H9 (cell line): ENCODE results near the gene LRRC14B. TPM values are rescaled to one million over a fixed set of nuclear protein-coding genes. Genes with fewer than 3 reads are reported as not detected.

Experiments used
- DNase-seq: peaks from one replicate; pipeline ENCODE4 v3.0.0-alpha.2; 2017
- H2AFZ ChIP-seq: one replicate; pipeline ENCODE4 v1.6.1; 2013; ENCODE audit warnings: mild to moderate bottlenecking, low read length, control low read depth, moderate library complexity
- H2AK5ac ChIP-seq: 2 replicates; pipeline ENCODE4 v1.6.1; 2013; ENCODE audit warnings: low read length, control low read depth, mixed read lengths; ENCODE audit not compliant: insufficient read length
- H2BK120ac ChIP-seq: one replicate; pipeline ENCODE4 v1.6.1; 2013; ENCODE audit warnings: low read depth, mild to moderate bottlenecking, low read length, control low read depth, inconsistent platforms; ENCODE audit not compliant: poor library complexity, severe bottlenecking
- H2BK12ac ChIP-seq: 2 replicates; pipeline ENCODE4 v1.6.1; 2013; ENCODE audit warnings: low read length, control low read depth, mixed read lengths, low read depth; ENCODE audit not compliant: insufficient read length
- H2BK15ac ChIP-seq: 2 replicates; pipeline ENCODE4 v1.6.1; 2013; ENCODE audit warnings: low read depth, low read length, control low read depth
- H2BK20ac ChIP-seq: one replicate; pipeline ENCODE4 v1.6.1; 2013; ENCODE audit warnings: low read depth, mild to moderate bottlenecking, low read length, control low read depth, inconsistent platforms; ENCODE audit not compliant: poor library complexity, severe bottlenecking
- H2BK5ac ChIP-seq: 2 replicates; pipeline ENCODE4 v1.6.1; 2013; ENCODE audit warnings: low read length, control low read depth, mixed read lengths; ENCODE audit not compliant: insufficient read length
- H3K14ac ChIP-seq: 2 replicates; pipeline ENCODE4 v1.6.1; 2013; ENCODE audit warnings: low read length, control low read depth; ENCODE audit not compliant: insufficient read depth
- H3K18ac ChIP-seq: 2 replicates; pipeline ENCODE4 v1.6.1; 2013; ENCODE audit warnings: low read depth, mild to moderate bottlenecking, mixed read lengths, low read length, control low read depth; ENCODE audit not compliant: insufficient read length
- H3K23ac ChIP-seq: 2 replicates; pipeline ENCODE4 v1.6.1; 2013; ENCODE audit warnings: low read length, control low read depth, mixed read lengths, low read depth; ENCODE audit not compliant: insufficient read length
- H3K23me2 ChIP-seq: 2 replicates; pipeline ENCODE4 v1.6.1; 2013; ENCODE audit warnings: low read depth, mild to moderate bottlenecking, mixed read lengths, low read length, control low read depth; ENCODE audit not compliant: insufficient read length, poor library complexity, severe bottlenecking
- H3K27ac ChIP-seq: 2 replicates; pipeline ENCODE4 v1.5.1; 2013; ENCODE audit warnings: low read length, control low read depth, mixed read lengths, low read depth; ENCODE audit not compliant: insufficient read length
- H3K27me3 ChIP-seq: 2 replicates; pipeline ENCODE4 v1.6.1; 2013; ENCODE audit warnings: low read length, control low read depth, inconsistent platforms; ENCODE audit not compliant: insufficient read depth
- H3K4ac ChIP-seq: 2 replicates; pipeline ENCODE4 v1.6.1; 2013; ENCODE audit warnings: low read depth, mild to moderate bottlenecking, control low read depth, inconsistent platforms, low read length, moderate library complexity
- H3K4me1 ChIP-seq: 2 replicates; pipeline ENCODE4 v1.6.1; 2013; ENCODE audit warnings: low read length, control low read depth, inconsistent platforms; ENCODE audit not compliant: insufficient read depth
- H3K4me2 ChIP-seq: 2 replicates; pipeline ENCODE4 v1.6.1; 2013; ENCODE audit warnings: low read length, control low read depth, mixed read lengths; ENCODE audit not compliant: insufficient read length, insufficient read depth
- H3K56ac ChIP-seq: 2 replicates; pipeline ENCODE4 v1.6.1; 2013; ENCODE audit warnings: low read depth, mild to moderate bottlenecking, mixed read lengths, low read length, control low read depth; ENCODE audit not compliant: insufficient read length
- H3K79me1 ChIP-seq: 2 replicates; pipeline ENCODE4 v1.6.1; 2013; ENCODE audit warnings: low read depth, mild to moderate bottlenecking, moderate library complexity, low read length, control low read depth, inconsistent platforms; ENCODE audit not compliant: insufficient read depth, poor library complexity, severe bottlenecking
- H3K79me2 ChIP-seq: 2 replicates; pipeline ENCODE4 v1.6.1; 2013; ENCODE audit warnings: low read length, control low read depth, inconsistent platforms; ENCODE audit not compliant: insufficient read depth
- H3K9ac ChIP-seq: 2 replicates; pipeline ENCODE4 v1.6.1; 2013; ENCODE audit warnings: low read length, control low read depth, mixed read lengths; ENCODE audit not compliant: insufficient read length; ENCODE audit errors: extremely low read depth
- H3K9me3 ChIP-seq: one replicate; pipeline ENCODE4 v1.6.1; 2013; ENCODE audit warnings: low read depth, low read length, inconsistent platforms; ENCODE audit not compliant: control insufficient read depth
- H3T11ph ChIP-seq: one replicate; pipeline ENCODE4 v1.6.1; 2013; ENCODE audit warnings: mild to moderate bottlenecking, low read length, control low read depth, inconsistent platforms
- H4K20me1 ChIP-seq: one replicate; pipeline ENCODE4 v1.6.1; 2013; ENCODE audit not compliant: control insufficient read depth, insufficient read length, insufficient read depth
- H4K5ac ChIP-seq: 2 replicates; pipeline ENCODE4 v1.6.1; 2013; ENCODE audit warnings: low read depth, mild to moderate bottlenecking, mixed read lengths, low read length, control low read depth; ENCODE audit not compliant: insufficient read length
- H4K8ac ChIP-seq: replicated peaks from 2 replicates; pipeline ENCODE4 v1.6.1; 2013; ENCODE audit warnings: low read length, control low read depth, mixed read lengths, low read depth; ENCODE audit not compliant: insufficient read length
- H4K91ac ChIP-seq: 2 replicates; pipeline ENCODE4 v1.6.1; 2013; ENCODE audit warnings: low read depth, mild to moderate bottlenecking, moderate library complexity, mixed read lengths, low read length, control low read depth; ENCODE audit not compliant: insufficient read length
- H3K27ac Mint-ChIP-seq, 3 experiments: 2 replicates in 2 of 3; 3 replicates in 1 of 3; pipeline ENCODE4 v1.8.0; 2020 to 2021; ENCODE audit warnings: mixed read lengths in 3 of 3, mild to moderate bottlenecking in 1 of 3, moderate library complexity in 1 of 3
- H3K27me3 Mint-ChIP-seq: 2 replicates; pipeline ENCODE4 v1.8.0; 2021; ENCODE audit warnings: low read depth, mild to moderate bottlenecking, moderate library complexity, mixed read lengths
- H3K36me3 Mint-ChIP-seq, 3 experiments: 2 replicates in 2 of 3; 3 replicates in 1 of 3; pipeline ENCODE4 v1.8.0; 2020 to 2021; ENCODE audit warnings: low read depth in 3 of 3, mixed read lengths in 3 of 3; ENCODE audit not compliant: insufficient read depth in 1 of 3
- H3K4me1 Mint-ChIP-seq, 2 experiments: 2 replicates each; pipeline ENCODE4 v1.8.0; 2020; ENCODE audit warnings: mixed read lengths in 2 of 2
- H3K4me3 Mint-ChIP-seq, 2 experiments: 2 replicates in 1 of 2; 3 replicates in 1 of 2; pipeline ENCODE4 v1.8.0; 2020 to 2021; ENCODE audit warnings: mild to moderate bottlenecking in 2 of 2, mixed read lengths in 2 of 2, moderate library complexity in 1 of 2
- H3K9me3 Mint-ChIP-seq, 2 experiments: 2 replicates in 1 of 2; 3 replicates in 1 of 2; pipeline ENCODE4 v1.8.0; 2020; ENCODE audit warnings: mild to moderate bottlenecking in 2 of 2, mixed read lengths in 2 of 2, moderate library complexity in 1 of 2
- CTCF ChIP-seq: fragments of 200-600 bp; sonication (generic); conservative IDR thresholded peaks from 3 replicates; pipeline ENCODE4 v1.8.0; 2021; ENCODE audit warnings: antibody characterized with exemption, mild to moderate bottlenecking
- WGBS: extraction: QIAGEN DNeasy Blood & Tissue Kit; methylation state at CpG from one replicate; pipeline ENCODE4 v1.1.7; 2013; ENCODE audit warnings: missing lambda C conversion rate, low lambda C conversion rate, mixed read lengths; ENCODE audit not compliant: insufficient read length; ENCODE audit errors: extremely low coverage; 5-methylcytosine and 5-hydroxymethylcytosine counted together
- total RNA-seq: library from RNA; stranded (reverse); gene quantifications from 2 replicates; pipeline ENCODE4 v1.2.1, GENCODE V29; 2021

The LRRC14B gene
- total RNA-seq, 1 experiment from 2014 or later, result not detected

DNA sequence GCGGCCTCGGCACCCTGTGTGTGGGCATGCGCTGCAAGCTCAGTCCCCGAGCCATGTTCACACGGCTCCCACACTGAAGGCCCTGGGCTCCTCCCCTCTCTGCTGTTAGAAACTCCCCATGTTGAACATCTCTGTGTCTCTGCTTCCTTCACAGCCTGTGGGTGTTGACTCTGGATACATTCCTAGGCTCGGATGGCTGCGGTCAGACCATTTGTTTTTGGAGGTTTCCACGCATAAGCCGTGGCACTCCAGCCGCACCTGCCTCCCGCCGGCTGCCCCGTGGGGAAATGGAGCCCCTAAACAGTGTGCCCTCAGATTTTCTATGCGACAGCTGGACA lies 31.2 kb upstream of the LRRC14B start:
- H3K18ac ChIP-seq, result no peak overlapping the region
- H4K91ac ChIP-seq, result no peak overlapping the region
- peaks cover 32 to 87% (median 78%) of the 10 kb centered on the region in 3 experiments for H3K36me3 Mint-ChIP-seq
- H4K20me1 ChIP-seq, result no peaks in the 10 kb centered on the region
- H3K9me3 ChIP-seq, result no peaks in the 10 kb centered on the region
- TF ChIP-seq CTCF, result no peak
- H2BK5ac ChIP-seq, result no peak overlapping the region
- no peak overlapping the region for H3K4ac ChIP-seq
- no peak overlapping the region for H3K27ac ChIP-seq
- no peaks in the 10 kb centered on the region for H3K23me2 ChIP-seq
- no peaks in the 10 kb centered on the region for H3K4me1 ChIP-seq
- no peak overlapping the region for H2BK12ac ChIP-seq
- H3K4me2 ChIP-seq, result no peak overlapping the region
- no peak overlapping the region for H2BK120ac ChIP-seq
- peak; percentile 14 for DNase-seq
- no peaks in the 10 kb centered on the region for H3K79me1 ChIP-seq
- H3K9ac ChIP-seq, result no peak overlapping the region
- H3K14ac ChIP-seq, result no peak overlapping the region
- H3T11ph ChIP-seq, result no peak overlapping the region
- no peak overlapping the region for H3K4me3 Mint-ChIP-seq
- no peaks in the 10 kb centered on the region for H3K79me2 ChIP-seq
- no peak overlapping the region for H2BK15ac ChIP-seq
- no peaks in the 10 kb centered on the region for H3K27me3 ChIP-seq
- no CpG with 5 or more reads among the region's 14 CpGs for WGBS
- no peak overlapping the region for H3K56ac ChIP-seq
- H4K5ac ChIP-seq, result no peak overlapping the region
- no peak overlapping the region for H3K23ac ChIP-seq
- H3K27me3 Mint-ChIP-seq, result no peaks in the 10 kb centered on the region; the same call in 1 of the 2 replicates
- no peak overlapping the region for H2BK20ac ChIP-seq
- H2AK5ac ChIP-seq, result no peak overlapping the region
- H3K9me3 Mint-ChIP-seq, result peaks cover 13% of the 10 kb centered on the region in 2 experiments
- peak overlapping the region in 1 of 3 experiments; percentile 90; a peak in 1 of 7 replicates for H3K27ac Mint-ChIP-seq
- H2AFZ ChIP-seq, result no peak overlapping the region
- H4K8ac ChIP-seq, result no peak overlapping the region
- H3K4me1 Mint-ChIP-seq, result peaks cover 7 to 14% of the 10 kb centered on the region in 2 experiments; a peak in 3 of 4 replicates
